Keratinocyte (primary cell): ENCODE results near the gene SLIT3. TPM values are rescaled to one million over a fixed set of nuclear protein-coding genes. Genes with fewer than 3 reads are reported as not detected.
A peak's percentile ranks its signal among the peaks of the same experiment; 100 is the strongest.

Experiments
- DNase-seq: peaks from one replicate; pipeline ENCODE4 v3.0.0-alpha.2; 2011; ENCODE audit warnings: low read depth, missing footprints, low spot score
- FAIRE-seq: peaks from 2 replicates; lab custom pipeline; 2011; peaks lifted over from hg19 to GRCh38; lab: Jason Lieb, UNC
- H2AFZ ChIP-seq: 2 replicates; pipeline ENCODE4 v1.6.0; 2012; ENCODE audit warnings: low read length, control low read depth, inconsistent platforms; ENCODE audit not compliant: control insufficient read depth
- H3K27ac ChIP-seq: 2 replicates; pipeline ENCODE4 v1.5.1; 2011; ENCODE audit warnings: low read length; ENCODE audit not compliant: control insufficient read depth, insufficient read depth
- H3K27me3 ChIP-seq: 3 replicates; pipeline ENCODE4 v1.6.0; 2011; ENCODE audit warnings: low read length; ENCODE audit not compliant: control insufficient read depth, insufficient read depth; ENCODE audit errors: extremely low read depth
- H3K36me3 ChIP-seq, 2 experiments: 2 replicates in 1 of 2; 3 replicates in 1 of 2; pipeline ENCODE4 v1.5.1; 2011; ENCODE audit warnings: low read length in 2 of 2, mild to moderate bottlenecking in 1 of 2; ENCODE audit not compliant: control insufficient read depth in 2 of 2, insufficient read depth in 2 of 2; ENCODE audit errors: extremely low read depth in 1 of 2
- H3K4me1 ChIP-seq: 3 replicates; pipeline ENCODE4 v1.5.1; 2011; ENCODE audit warnings: low read length; ENCODE audit not compliant: control insufficient read depth, insufficient read depth; ENCODE audit errors: extremely low read depth
- H3K4me2 ChIP-seq: 3 replicates; pipeline ENCODE4 v1.6.0; 2011; ENCODE audit warnings: low read depth, low read length; ENCODE audit not compliant: control insufficient read depth, insufficient read depth; ENCODE audit errors: extremely low read depth
- H3K4me3 ChIP-seq, 3 experiments: fragments of 200-600 bp in 1 of 3; sonication (generic) in 1 of 3; 2 replicates in 2 of 3; 3 replicates in 1 of 3; pipeline ENCODE4 v1.5.1; 2011 to 2016; ENCODE audit warnings: low read length in 3 of 3, mild to moderate bottlenecking in 3 of 3, control low read depth in 2 of 3, inconsistent platforms in 1 of 3, low read depth in 1 of 3, mixed read lengths in 1 of 3, mixed run types in 1 of 3, moderate library complexity in 1 of 3; ENCODE audit not compliant: control insufficient read depth in 2 of 3, insufficient read depth in 2 of 3; ENCODE audit errors: extremely low read depth in 1 of 3
- H3K79me2 ChIP-seq: 2 replicates; pipeline ENCODE4 v1.6.0; 2012; ENCODE audit warnings: low read length; ENCODE audit not compliant: control insufficient read depth, insufficient read depth
- H3K9ac ChIP-seq: 3 replicates; pipeline ENCODE4 v1.6.0; 2011; ENCODE audit warnings: low read length; ENCODE audit not compliant: control insufficient read depth, insufficient read depth; ENCODE audit errors: extremely low read depth
- H3K9me1 ChIP-seq: 3 replicates; pipeline ENCODE4 v1.6.0; 2011; ENCODE audit warnings: low read length; ENCODE audit not compliant: control insufficient read depth, insufficient read depth; ENCODE audit errors: extremely low read depth
- H3K9me3 ChIP-seq: 2 replicates; pipeline ENCODE4 v1.5.1; 2012; ENCODE audit warnings: low read depth, low read length; ENCODE audit not compliant: control insufficient read depth
- H4K20me1 ChIP-seq: 3 replicates; pipeline ENCODE4 v1.6.0; 2011; ENCODE audit warnings: low read length; ENCODE audit not compliant: control insufficient read depth, insufficient read depth; ENCODE audit errors: extremely low read depth
- EZH2 ChIP-seq: IDR thresholded peaks from one replicate; pipeline ENCODE4 v1.6.1; 2012; ENCODE audit warnings: inconsistent platforms, mild to moderate bottlenecking, low read length, moderate library complexity
- dilution Hi-C: fragments of 300-500 bp; cut with MboI; formaldehyde crosslinking; loops from one replicate; pipeline ENCODE4 v1.7.0; 2020; ENCODE audit warnings: low sequenced_read_pairs; ENCODE audit not compliant: extremely low pct_ligation_motif_present
- polyA plus RNA-seq, 5 experiments: library from polyadenylated mRNA; depleted of rRNA in 3 of 5; stranded (reverse) in 3 of 5; stranded (forward) in 1 of 5; unstranded in 1 of 5; fragments of >200 nt; gene quantifications; 1 replicate in 1 of 5; 2 replicates in 3 of 5; 3 replicates in 1 of 5; pipeline versions ENCODE4 v1.2.1 to v1.2.3, GENCODE V29; 2011 to 2012; ENCODE audit warnings: missing spikeins in 2 of 5, low read depth in 1 of 5, low replicate concordance in 1 of 5
- TF ChIP-seq, protein P1 (sequence below), 3 experiments: IDR thresholded peaks in 1 of 3; conservative IDR thresholded peaks in 1 of 3; optimal IDR thresholded peaks in 1 of 3; 2 replicates in 2 of 3; 3 replicates in 1 of 3; pipeline versions ENCODE3 to v1.5.1; 2011; ENCODE audit warnings: low read length in 3 of 3, mild to moderate bottlenecking in 3 of 3, moderate library complexity in 2 of 3, control low read depth in 1 of 3, inconsistent platforms in 1 of 3; ENCODE audit not compliant: insufficient read depth in 2 of 3; ENCODE audit errors: extremely low read depth in 1 of 3

The SLIT3 gene
- polyA plus RNA-seq, 1 donor (not counting 4 experiments of a cell fraction or from before 2014, with no cell fraction given), result 2.4 TPM

- Histone ChIP-seq H4K20me1 (no peaks in the 10 kb centered on the region), H3K27ac (no peak overlapping the region), H2AFZ (no peak overlapping the region), H3K4me3 (no peak overlapping the region), H3K4me1 (no peaks in the 10 kb centered on the region), H3K4me2 (no peak overlapping the region), H3K9me3 (no peaks in the 10 kb centered on the region), H3K36me3 (no peaks in the 10 kb centered on the region), H3K27me3 (no peaks in the 10 kb centered on the region), H3K9ac (no peak overlapping the region), H3K79me2 (no peaks in the 10 kb centered on the region), H3K9me1 (no peaks in the 10 kb centered on the region)
- no peak for TF ChIP-seq EZH2
- TF ChIP-seq, protein P1, sequence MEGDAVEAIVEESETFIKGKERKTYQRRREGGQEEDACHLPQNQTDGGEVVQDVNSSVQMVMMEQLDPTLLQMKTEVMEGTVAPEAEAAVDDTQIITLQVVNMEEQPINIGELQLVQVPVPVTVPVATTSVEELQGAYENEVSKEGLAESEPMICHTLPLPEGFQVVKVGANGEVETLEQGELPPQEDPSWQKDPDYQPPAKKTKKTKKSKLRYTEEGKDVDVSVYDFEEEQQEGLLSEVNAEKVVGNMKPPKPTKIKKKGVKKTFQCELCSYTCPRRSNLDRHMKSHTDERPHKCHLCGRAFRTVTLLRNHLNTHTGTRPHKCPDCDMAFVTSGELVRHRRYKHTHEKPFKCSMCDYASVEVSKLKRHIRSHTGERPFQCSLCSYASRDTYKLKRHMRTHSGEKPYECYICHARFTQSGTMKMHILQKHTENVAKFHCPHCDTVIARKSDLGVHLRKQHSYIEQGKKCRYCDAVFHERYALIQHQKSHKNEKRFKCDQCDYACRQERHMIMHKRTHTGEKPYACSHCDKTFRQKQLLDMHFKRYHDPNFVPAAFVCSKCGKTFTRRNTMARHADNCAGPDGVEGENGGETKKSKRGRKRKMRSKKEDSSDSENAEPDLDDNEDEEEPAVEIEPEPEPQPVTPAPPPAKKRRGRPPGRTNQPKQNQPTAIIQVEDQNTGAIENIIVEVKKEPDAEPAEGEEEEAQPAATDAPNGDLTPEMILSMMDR (optimal IDR thresholded peaks at IDR 0.05 in 1 of 3, IDR thresholded peaks at IDR 0.05 in 1 of 3, conservative IDR thresholded peaks at IDR 0.05 in 1 of 3; ENCODE audit: extremely low read depth in 1 of 3, insufficient read depth in 2 of 3, low read length in 3 of 3), result no peak
- dilution Hi-C loops, result no loop called here
- FAIRE-seq, result no peak
- DNase-seq, result no peak
These were observed 100.7 kb downstream of the SLIT3 start for GRCh38 chr5:169200125-169200778.

GRCh38 chr5:169197343-169197742 is 103.6 kb downstream of the SLIT3 start:
- no peak for TF ChIP-seq EZH2
- TF ChIP-seq, protein P1 (optimal IDR thresholded peaks at IDR 0.05 in 1 of 3, IDR thresholded peaks at IDR 0.05 in 1 of 3, conservative IDR thresholded peaks at IDR 0.05 in 1 of 3; ENCODE audit: extremely low read depth in 1 of 3, insufficient read depth in 2 of 3, low read length in 3 of 3), result peak; percentile 36 to 77 (median 54)
- Histone ChIP-seq H3K79me2 (no peaks in the 10 kb centered on the region), H3K4me1 (no peaks in the 10 kb centered on the region), H3K9me1 (no peaks in the 10 kb centered on the region), H3K27ac (no peak overlapping the region), H3K9ac (no peak overlapping the region), H4K20me1 (no peaks in the 10 kb centered on the region), H3K27me3 (no peaks in the 10 kb centered on the region), H3K4me3 (no peak overlapping the region), H3K9me3 (no peaks in the 10 kb centered on the region), H2AFZ (no peak overlapping the region), H3K36me3 (no peaks in the 10 kb centered on the region), H3K4me2 (no peak overlapping the region)
- dilution Hi-C loops, result no loop called here
- DNase-seq (no peak), FAIRE-seq (no peak)
